Measurements from ENCODE around the gene POLR3K.
"Not testable (repeated sequence)": the region's sequence is repeated elsewhere in the genome, so short reads cannot be mapped to it uniquely, and the experiment has no call there.

The POLR3K gene

DNA sequence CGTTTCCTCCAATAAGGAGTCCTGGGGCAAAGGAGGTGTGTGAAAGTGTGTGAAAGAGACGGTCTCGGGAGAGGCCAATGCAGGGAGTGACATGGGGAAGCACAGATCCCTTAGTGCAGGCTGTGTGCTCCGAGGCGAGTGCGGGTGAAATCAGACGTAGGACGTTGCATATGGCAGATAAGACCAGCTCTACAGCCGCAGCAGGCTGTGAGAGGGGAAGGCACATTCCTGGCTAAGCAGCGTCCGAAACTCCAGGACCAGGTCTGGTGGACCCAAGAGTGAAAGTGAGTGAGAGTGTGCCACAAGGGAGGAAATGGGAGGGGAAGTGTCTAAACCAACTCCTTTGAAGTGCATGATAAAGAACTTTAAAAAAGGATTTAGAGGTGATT, 11.3 kb downstream of the POLR3K start:
- DNase-seq = no peak

DNA sequence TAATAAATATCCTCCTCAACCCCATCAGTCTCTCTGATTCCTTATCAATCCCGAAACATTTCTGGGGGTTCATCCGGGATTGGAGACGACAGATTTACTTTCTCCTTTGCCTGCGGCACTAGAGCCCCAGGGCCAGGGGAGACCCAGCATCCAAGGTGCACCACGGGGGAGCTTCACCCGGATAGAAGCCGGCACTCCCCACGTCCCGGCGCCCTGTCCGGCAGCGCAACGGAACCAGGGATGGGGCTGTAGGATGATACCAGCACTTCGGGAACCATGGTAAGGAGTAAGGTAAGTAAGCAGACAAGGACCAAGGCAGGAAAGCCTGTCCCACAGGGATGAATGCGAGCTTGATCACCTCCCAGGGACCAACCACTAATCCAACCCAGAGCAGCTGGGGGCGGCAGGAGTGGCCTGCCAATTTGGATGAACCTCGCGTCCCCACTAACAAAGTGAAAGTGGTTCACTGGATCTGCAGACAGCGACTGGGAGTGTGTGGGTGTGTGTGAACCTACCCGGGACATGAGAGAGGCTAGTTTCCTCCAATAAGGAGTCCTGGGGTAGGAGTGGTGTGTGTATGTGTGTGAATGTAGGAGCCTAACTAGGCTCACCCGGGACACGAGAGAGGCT, 11.9 kb downstream of the POLR3K start:
- DNase-seq = no peak

DNA sequence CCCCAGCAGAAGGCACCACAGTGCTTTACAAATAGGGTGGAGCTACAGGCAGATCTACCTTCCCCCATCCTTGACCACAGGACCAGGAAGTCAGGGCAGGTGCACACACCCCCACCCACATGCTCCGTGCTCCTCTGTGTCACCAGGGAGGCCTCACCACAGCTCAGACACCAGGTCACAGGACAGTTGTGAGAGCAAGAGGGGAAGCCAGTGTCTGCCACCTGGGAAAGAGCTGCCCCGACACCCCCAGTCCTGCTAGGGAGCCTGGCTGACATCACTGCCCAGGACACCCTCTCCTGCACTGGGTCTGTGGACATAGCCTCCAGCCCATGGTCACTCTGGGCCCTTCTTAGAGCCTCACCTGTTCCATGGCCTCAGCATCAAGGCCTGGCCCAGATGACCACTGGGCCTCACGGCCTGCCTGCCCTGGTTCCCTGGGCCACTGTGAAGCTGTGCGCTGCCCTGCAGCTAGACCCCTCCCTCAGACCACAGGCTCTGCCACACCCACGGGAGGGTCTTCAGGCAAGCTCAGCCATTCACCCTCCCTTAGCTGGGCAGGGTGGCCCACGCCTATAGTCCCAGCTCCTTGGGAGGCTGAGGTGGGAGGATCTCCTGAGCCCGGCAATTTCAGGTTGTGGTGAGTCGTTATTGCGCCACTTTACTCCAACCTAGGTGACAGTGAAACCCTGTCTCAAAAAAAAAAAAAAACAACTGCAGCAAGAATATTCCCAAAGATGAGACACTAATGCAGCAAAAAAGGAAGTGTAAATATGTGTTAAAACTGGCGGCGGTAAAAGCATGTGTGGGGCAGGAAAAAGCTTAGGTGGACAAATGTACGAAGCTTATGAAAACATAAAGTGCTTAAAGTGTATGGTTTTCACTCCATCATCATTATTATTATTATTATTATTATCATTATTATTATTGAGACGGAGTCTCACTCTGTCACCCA, 14.2 kb downstream of the POLR3K start:
- DNase-seq = no peak

DNA sequence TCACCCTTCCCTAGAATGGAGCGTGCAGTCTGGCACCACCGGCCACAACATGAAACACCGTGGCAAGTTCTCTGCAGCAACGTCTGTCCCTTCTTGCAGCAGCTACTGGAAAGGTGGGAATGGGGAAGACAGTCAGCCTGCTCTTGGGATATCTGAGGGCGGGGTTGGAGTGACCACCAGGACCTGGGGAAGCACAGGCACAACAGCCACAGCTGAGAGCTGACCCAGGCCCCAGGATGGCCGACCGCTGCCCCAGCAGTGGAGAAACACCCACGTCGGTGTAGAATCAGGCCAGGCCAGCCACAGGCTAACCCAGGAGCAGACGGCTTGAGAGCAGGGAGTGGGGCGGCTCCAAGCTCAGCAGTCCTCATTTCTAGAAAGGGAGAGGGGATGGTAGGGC, 15.2 kb downstream of the POLR3K start:
- DNase-seq = not testable (repeated sequence)

DNA sequence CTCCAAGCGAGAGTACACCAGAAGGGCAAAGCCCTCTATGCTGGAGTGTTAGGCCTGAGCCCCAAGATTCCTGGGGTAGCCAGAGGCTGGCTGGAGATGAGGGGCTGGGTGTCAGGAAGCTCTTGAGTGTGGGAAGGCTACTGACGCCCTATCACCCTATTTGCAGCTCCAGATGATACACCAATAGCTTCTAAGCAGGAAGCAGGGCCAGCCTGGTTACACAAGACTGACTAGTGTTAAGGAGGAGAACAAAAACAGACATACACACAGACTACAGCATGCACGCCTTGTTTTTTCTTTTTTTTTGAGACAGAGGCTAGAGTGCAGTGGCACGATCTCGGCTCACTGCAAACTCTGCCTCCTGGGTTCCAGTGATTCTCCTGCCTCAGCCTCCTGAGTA, 15.9 kb downstream of the POLR3K start:
- no peak for DNase-seq

DNA sequence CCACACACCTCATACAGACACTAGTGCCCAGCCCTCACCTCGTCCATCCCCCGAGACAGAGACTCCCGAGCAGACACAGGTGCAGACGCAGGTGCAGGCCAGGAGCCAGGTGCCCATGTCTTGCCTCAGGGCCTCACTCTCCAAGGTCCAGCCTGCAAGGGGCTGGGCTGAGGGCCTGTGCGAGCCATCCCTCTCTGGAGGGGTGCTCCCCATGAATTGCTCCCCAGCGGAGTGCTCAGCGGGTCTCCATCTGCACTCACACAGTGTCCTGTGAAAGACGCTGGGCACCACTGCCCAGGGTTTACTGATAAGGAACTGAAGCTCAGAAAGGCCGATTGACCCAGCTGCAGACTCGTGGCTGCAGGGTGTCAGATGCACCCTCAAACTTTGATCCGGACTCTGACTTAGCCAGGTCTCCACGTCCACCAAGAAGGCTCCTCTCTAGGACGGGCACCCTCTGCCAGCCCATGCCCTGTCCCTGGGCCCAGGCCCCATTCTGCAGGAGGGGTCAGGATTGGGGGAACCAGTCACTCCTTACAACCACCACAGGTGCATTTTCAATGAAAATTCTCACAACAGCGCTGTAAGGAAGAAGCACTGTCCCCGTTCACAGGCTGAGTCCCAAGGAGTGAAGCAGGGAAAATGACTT, 16.9 kb downstream of the POLR3K start:
- DNase-seq = no peak

DNA sequence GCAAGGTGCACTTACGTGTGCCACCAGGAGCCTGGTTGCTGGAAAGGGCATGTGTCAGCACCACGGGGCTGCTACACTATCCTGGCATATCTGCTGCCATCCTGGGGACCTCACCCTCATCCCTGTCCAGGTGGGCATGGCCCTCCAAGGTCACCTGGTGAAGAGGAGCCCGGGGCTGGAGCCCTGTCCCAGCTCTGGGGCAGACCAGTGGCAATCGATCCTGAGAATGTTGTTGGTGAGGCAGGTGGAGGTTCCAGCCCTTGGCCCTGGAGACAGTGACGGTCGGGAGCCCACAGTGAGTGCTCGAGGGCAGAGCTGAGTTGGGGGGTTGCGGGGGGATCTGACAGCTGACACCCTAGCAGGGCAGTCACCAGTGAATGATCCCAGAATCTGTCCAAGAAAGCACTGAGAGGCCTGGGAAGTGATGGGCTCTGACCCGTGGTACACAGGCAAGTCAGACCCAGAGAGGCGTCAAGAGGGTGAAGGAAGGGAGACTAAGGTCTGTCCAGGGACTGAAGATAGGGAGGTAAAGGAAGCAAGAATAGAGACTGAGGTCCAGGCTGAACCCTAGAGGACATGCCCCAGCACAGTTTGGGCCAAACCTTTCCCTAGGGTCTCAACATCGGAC, 17.6 kb downstream of the POLR3K start:
- no peak for DNase-seq

DNA sequence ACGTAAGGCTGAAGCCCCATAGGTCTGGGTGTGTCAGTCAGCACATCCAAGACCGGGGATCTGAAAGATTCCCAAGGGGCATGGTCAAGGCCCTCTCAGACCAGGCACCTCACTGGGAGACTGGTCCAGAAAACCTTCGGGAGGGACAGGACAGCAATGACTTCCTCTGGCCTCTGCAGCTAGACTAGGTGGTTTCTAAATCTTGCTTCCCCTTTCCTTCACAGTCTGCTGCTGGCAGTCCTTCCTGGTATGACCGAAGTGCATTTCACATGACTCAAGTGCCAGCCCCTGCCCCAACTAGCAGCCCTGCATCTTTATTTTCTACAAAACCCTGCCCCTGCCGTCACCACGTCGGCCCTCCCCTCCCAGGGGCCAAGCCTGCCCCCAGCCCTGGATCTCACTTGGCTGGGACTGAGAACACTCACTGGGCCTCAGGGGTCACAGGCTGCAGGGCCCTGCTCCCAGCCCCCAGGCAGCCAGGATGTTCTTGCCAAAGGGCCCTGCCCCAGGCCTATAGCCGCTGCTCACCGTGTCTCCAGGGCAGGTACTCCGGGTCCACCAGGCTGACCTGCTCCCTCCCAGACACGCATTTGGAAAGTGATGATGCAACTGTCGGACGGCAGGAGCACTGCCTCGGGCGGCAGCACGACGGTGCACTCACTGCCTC, 18.3 kb downstream of the POLR3K start:
- DNase-seq = peak; percentile 63

DNA sequence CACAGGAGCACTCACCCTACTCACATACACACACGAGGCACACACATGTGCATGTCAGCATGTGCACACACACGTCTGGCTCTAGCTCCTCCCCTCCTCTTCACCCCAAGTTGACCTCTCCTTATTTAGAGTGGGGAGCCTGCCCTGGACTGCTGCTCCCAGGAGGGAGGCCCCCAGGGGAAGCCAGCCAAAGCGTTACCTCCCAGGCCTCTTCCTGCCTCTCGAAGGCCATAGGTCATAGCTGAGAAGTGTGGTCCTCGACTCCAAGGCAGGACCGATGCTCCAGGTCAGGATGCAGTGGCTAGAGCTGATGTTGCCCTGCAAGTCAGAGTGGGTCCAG, 18.8 kb downstream of the POLR3K start:
- no peak for DNase-seq

DNA sequence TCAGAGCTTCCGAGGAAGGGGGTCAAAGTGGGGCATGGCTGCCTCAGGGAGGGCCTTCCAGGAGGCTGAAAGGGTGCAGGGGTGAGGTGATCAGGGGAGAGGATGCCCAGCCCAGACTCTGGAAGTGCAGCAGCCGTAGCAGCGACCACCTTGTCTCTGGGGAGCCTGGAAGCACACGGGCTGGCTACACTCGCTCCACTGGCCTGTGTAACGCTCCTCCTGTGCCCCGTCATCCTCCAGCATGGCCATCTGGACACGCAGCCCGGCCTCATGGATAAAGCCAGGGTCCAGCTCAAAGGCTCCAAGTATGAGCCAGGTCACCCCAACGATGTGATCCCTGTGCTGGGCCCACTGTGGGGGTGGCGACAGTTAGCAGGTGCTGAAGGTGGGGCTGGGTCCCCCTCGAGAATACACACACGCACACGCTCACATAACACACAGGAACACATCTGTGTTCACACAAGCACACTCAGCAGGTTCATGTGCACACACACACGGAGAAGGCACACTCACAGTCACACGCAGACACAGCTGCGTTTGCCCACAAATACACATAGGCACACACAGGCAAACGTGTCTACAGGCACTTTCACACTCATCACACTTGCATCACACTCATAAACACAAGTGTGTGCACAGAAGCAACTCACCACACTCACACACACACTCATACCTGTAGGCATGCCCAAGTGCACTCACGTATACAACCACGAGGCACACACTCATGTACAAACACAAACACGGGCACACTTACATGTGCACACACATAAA, 19.3 kb downstream of the POLR3K start:
- no peak for DNase-seq

DNA sequence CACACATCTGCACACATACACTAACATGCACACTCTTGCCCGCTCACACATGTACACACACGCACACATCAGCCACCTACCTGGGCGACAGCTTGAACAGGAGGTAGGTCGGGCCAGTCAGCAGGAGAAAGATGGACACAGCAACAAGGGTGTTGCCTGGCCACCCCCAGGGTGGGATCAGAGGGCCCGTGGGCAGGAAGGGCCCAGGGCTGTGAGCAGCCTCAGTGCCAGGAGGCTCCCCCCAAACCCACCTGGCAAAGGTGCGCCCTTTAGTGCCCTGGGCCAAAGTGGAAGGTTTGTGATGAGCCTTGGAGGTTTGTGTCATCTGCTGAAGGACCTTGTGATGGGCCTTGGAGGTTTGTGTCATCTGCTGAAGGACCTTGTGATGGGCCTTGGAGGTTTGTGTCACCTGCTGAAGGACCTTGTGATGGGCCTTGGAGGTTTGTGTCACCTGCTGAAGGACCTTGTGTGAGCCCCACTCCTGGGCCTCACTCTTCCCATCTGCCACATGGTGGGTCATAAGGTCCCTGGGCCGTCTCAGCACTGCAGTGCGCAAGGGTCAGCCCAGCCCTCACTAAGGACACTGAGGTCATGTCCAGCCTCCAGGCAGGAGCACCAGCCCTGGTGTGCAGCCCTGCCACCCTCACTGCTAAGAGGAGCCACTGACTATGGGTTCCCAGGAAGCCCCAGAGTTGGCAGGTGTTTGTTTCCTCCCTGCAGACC, 20.1 kb downstream of the POLR3K start:
- DNase-seq = not testable (repeated sequence)

DNA sequence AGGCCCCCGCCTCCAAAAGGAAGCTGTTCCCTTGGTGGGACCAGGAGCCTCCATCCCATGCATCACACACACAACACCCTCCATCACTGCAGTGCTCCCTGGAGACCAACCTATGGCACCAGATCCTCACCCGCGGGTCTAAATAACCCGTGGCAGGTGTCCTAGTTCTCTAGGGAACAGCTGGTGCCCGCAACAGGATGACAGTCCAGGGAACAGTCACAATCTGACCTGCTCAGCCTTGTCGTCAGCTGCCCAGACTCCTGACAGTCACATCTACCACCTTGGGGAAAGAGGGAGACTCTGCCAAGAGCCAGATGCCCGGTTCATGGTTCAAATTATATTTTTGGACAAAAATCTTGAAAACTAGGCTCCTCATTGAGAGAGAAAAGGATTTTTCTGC, 22.8 kb downstream of the POLR3K start:
- DNase-seq = not testable (repeated sequence)

DNA sequence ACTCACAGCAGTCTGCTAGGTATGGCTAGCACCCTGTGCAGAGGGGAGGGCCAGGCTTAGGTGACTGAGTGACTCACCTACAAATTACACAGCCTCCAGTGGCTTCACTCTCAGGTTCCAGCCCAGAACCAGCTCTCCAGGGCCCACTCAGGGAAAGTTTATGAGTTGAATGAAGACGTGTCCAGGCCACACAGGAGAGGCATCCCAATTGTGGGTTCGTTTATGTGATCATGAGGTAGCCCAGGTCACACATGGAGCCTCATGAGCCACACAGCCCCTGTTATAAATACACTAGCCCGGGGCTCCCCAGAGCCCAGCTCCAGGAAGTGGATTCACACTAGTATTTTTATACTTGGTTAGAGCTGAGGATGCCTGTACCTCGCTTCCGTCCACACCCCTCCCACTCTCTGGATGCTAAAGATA, 27.5 kb downstream of the POLR3K start:
- not testable (repeated sequence) for DNase-seq

DNA sequence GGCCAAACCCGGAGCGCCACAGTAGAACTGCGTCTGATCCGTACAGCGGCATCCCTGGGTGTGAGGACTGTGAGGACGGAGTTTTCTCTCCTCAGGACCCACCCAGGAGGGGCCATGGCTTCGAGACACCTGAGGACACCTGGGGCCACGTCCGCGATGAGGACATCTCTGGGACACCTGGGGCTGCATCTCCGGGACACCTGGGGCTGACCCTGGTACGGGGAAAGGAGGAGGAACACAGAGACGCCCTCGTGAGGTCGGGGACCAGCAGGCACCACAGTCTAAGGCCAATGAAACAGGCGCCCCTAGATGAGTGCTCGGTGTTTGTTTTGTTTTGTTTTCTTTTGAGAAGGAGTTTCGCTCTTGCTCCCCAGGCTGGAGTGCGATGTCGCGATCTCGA, 29.3 kb downstream of the POLR3K start:
- not testable (repeated sequence) for DNase-seq

DNA sequence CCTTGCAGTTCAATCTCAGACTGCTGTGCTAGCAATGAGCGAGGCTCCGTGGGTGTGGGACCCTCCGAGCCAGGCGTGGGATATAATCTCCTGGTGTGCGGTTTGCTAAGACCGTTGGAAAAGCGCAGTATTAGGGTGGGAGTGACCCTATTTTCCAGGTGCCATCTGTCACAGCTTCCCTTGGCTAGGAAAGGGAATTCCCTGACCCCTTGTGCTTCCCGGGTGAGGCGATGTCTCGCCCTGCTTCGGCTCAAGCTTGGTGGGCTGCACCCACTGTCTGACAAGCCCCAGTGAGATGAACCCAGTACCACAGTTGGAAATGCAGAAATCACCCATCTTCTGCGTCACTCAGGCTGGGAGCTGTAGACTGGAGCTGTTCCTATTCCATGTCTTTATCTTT, 32.5 kb downstream of the POLR3K start:
- not testable (repeated sequence) for DNase-seq

DNA sequence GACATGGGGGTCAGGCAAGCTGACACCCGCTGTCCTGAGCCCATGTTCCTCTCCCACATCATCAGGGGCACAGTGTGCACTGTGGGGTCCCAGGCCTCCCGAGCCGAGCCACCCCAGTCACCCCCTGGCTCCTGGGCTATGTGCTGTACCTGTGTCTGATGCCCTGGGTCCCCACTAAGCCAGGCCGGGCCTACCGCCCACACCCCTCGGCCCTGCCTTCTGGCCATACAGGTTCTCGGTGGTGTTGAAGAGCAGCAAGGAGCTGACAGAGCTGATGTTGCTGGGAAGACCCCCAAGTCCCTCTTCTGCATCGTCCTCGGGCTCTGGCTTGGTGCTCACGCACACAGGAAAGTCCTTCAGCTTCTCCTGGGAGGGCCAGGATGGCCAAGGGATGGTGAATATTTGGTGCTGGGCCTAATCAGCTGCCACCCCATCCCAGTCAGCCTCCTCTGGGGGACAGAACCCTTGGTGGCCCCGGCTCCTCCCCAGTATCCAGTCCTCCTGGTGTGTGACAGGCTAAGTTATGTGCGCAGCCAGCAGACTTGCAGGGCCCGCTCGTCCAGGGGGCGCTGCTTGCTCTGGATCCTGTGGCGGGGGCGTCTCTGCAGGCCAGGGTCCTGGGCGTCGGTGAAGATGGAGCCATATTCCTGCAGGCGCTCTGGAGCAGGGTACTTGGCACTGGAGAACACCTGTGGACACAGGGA, 36.2 kb downstream of the POLR3K start:
- DNase-seq = not testable (repeated sequence)

DNA sequence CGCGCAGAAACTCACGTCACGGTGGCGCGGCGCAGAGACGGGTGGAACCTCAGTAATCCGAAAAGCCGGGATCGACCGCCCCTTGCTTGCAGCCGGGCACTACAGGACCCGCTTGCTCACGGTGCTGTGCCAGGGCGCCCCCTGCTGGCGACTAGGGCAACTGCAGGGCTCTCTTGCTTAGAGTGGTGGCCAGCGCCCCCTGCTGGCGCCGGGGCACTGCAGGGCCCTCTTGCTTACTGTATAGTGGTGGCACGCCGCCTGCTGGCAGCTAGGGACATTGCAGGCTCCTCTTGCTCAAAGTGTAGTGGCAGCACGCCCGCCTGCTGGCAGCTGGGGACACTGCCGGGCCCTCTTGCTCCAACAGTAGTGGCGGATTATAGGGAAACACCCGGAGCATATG, 42.6 kb downstream of the POLR3K start:
- peak; percentile 64 for DNase-seq

DNA sequence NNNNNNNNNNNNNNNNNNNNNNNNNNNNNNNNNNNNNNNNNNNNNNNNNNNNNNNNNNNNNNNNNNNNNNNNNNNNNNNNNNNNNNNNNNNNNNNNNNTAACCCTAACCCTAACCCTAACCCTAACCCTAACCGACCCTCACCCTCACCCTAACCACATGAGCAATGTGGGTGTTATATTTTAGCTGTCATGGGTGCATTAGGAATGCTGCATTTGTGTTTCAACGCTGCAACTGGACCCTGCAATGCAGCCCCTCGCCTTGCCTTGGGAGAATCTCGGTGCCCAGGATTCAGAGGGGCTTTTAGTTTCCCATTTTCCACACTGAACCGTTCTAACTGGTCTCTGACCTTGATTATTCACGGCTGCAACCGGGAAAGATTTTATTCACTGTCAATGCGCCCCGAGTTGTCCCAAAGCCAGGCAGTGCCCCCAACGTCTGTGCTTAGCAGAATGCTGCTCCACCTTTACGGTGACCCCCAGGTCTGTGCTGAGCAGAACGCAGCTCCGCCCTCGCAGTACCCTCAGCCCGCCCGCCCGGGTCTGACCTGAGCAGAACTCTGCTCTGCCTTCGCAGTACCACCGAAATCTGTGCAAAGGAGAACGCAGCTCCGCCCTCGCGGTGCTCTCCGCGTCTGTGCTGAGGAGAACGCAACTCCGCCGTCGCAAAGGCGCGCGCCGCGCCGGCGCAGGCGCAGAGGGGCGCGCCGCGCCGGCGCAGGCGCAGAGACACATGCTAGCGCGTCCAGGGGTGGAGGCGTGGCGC, 43.3 kb downstream of the POLR3K start:
- DNase-seq = no peak

Data from GDM1 (cell line).